ENCODE results near the gene NFIA. TPM values are rescaled to one million over a fixed set of nuclear protein-coding genes. Genes with fewer than 3 reads are reported as not detected.

Gene NFIA
- total RNA-seq, 1 experiment from 2014 or later: 38.6 TPM

- Mint-ChIP-seq H3K36me3 (ENCODE audit: insufficient read depth, unreplicated experiment) (no peaks in the 10 kb centered on the region), H3K4me3 (ENCODE audit: low read depth, unreplicated experiment) (no peak overlapping the region), H3K4me1 (ENCODE audit: low read depth, unreplicated experiment) (peaks cover 28% of the 10 kb centered on the region), H3K27ac (ENCODE audit: unreplicated experiment) (peak overlapping the region; percentile 65), H3K27me3 (ENCODE audit: unreplicated experiment) (no peaks in the 10 kb centered on the region), H3K9me3 (ENCODE audit: low read depth, unreplicated experiment) (no peaks in the 10 kb centered on the region)
- BruUV-seq (replicated peaks): no TSS peak
- no peak for DNase-seq
- intact Hi-C loops (cut with micrococcal nuclease; ENCODE audit: unreplicated experiment): no loop called here
- TF ChIP-seq, protein P1, sequence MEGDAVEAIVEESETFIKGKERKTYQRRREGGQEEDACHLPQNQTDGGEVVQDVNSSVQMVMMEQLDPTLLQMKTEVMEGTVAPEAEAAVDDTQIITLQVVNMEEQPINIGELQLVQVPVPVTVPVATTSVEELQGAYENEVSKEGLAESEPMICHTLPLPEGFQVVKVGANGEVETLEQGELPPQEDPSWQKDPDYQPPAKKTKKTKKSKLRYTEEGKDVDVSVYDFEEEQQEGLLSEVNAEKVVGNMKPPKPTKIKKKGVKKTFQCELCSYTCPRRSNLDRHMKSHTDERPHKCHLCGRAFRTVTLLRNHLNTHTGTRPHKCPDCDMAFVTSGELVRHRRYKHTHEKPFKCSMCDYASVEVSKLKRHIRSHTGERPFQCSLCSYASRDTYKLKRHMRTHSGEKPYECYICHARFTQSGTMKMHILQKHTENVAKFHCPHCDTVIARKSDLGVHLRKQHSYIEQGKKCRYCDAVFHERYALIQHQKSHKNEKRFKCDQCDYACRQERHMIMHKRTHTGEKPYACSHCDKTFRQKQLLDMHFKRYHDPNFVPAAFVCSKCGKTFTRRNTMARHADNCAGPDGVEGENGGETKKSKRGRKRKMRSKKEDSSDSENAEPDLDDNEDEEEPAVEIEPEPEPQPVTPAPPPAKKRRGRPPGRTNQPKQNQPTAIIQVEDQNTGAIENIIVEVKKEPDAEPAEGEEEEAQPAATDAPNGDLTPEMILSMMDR (IDR thresholded peaks at IDR 0.05; ENCODE audit: unreplicated experiment): no peak
- CTCF ChIA-PET: interaction anchor here (0.6 to 1.3 kb wide), 3 partner anchors 12 to 160 kb away, joined by 4 to 11 read pairs (median 5); no protein-coding TSS in a partner anchor
Observed at GRCh38 chr1:61169634-61170033, 87.3 kb downstream of the NFIA start.

DNA sequence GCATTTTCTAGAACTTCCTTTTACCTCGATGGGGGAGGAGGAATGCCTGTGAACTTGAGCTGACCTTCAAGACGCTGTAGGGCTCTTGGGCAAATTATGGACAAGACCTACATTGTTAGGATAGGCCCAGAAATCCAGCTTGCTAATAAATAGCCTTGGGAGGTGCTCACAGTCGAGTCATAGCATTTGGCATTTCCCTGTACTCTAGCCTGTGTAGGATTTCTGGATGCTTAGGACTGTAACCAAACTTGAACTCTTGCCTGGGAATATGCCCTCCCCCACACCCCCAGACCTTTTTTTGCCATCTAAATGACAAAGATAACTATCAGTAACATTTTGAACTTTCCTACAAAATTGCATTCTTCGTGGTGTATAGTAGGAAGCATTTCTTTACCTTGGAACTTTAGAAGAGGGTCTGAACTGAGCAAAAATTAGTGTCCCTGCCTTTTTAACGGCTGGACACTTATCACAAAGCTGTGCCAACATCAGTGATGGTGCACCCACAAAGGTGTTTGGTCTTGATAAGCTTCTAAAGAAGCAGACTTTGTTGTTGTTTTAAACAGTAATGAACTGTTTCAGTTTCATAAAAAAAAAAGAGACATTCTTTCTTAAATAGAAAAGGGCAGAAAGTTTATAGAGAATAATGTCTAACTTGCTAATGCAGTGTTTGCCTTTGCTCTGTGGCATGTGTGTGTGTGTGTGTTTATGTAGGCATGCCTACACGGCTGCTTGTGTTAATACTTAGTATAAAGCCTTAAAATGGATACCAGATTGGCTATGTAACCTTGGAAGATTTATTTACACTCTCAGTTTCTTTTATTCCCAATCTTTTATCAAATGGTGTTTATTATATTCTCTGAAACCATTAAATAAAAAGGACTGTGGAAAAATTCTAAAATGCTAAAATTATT lies 88.2 kb downstream of the NFIA start:
- H3K4me1 Mint-ChIP-seq (ENCODE audit: low read depth, unreplicated experiment): peaks cover 28% of the 10 kb centered on the region

DNA sequence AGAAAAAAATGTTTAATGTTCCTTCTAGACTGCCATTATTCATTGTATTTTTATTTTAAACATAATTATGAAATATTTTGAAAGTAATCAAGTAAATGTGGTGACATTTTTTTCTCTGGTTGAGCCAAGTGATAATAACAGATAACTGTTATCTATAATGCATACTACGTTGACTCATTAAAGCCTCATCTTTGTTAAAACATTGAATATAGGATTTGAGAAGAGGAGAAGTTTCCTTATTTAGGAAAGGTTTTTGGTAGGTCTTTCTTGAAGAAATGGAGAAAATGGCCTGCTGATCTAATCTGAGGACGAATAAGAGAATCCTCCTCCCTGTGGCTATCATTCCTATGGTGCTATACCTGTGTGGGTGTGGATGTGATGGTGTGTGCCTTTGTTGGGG lies 89.0 kb downstream of the NFIA start:
- H3K9me3 Mint-ChIP-seq (ENCODE audit: low read depth, unreplicated experiment): no peaks in the 10 kb centered on the region
- H3K36me3 Mint-ChIP-seq (ENCODE audit: insufficient read depth, unreplicated experiment): no peaks in the 10 kb centered on the region
- H3K27ac Mint-ChIP-seq (ENCODE audit: unreplicated experiment): no peak overlapping the region
- intact Hi-C loops (cut with micrococcal nuclease; ENCODE audit: unreplicated experiment): no loop called here
- peaks cover 28% of the 10 kb centered on the region for H3K4me1 Mint-ChIP-seq (ENCODE audit: low read depth, unreplicated experiment)
- BruUV-seq (replicated peaks): no TSS peak
- TF ChIP-seq, protein P1 (IDR thresholded peaks at IDR 0.05; ENCODE audit: unreplicated experiment): no peak
- H3K4me3 Mint-ChIP-seq (ENCODE audit: low read depth, unreplicated experiment): no peak overlapping the region
- no peak for DNase-seq
- CTCF ChIA-PET: no interaction called here
- H3K27me3 Mint-ChIP-seq (ENCODE audit: unreplicated experiment): no peaks in the 10 kb centered on the region

More for the DNA sequence above, 88.2 kb downstream of the NFIA start:
- Mint-ChIP-seq H3K9me3 (ENCODE audit: low read depth, unreplicated experiment) (no peaks in the 10 kb centered on the region), H3K36me3 (ENCODE audit: insufficient read depth, unreplicated experiment) (no peaks in the 10 kb centered on the region), H3K27ac (ENCODE audit: unreplicated experiment) (no peak overlapping the region), H3K4me3 (ENCODE audit: low read depth, unreplicated experiment) (no peak overlapping the region), H3K27me3 (ENCODE audit: unreplicated experiment) (no peaks in the 10 kb centered on the region)
- no TSS peak for BruUV-seq (replicated peaks)
- CTCF ChIA-PET: interaction anchor here (0.6 to 1.3 kb wide), 3 partner anchors 13 to 159 kb away, joined by 4 to 11 read pairs (median 5); no protein-coding TSS in a partner anchor
- TF ChIP-seq, protein P1 (IDR thresholded peaks at IDR 0.05; ENCODE audit: unreplicated experiment): no peak
- DNase-seq: peak; percentile 16
- intact Hi-C loops (cut with micrococcal nuclease; ENCODE audit: unreplicated experiment): no loop called here

DNA sequence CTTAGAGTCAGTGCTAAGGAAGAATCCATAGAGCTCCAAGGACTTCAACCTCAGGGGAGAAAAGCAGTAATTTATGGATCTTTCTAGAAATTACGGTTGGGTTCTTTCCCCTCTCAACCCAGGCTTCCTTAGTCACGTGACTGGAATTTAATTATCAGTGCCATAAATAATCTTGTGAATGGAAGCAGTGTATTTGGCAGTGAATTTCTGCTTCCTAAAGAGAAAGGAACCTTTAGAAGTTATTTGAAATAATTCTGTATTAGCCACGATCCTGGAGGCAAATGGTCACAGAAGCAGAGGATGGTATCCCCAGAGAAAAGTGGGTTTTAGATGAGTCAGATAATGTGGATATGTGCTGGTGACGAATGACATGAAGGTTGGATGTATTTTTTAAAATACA lies 89.6 kb downstream of the NFIA start:
- Mint-ChIP-seq H3K27me3 (ENCODE audit: unreplicated experiment) (no peaks in the 10 kb centered on the region), H3K4me3 (ENCODE audit: low read depth, unreplicated experiment) (no peak overlapping the region), H3K4me1 (ENCODE audit: low read depth, unreplicated experiment) (peaks cover 28% of the 10 kb centered on the region), H3K9me3 (ENCODE audit: low read depth, unreplicated experiment) (no peaks in the 10 kb centered on the region), H3K36me3 (ENCODE audit: insufficient read depth, unreplicated experiment) (no peaks in the 10 kb centered on the region), H3K27ac (ENCODE audit: unreplicated experiment) (no peak overlapping the region)
- TF ChIP-seq, protein P1 (IDR thresholded peaks at IDR 0.05; ENCODE audit: unreplicated experiment): no peak
- BruUV-seq (replicated peaks): no TSS peak
- no peak for DNase-seq
- intact Hi-C loops (cut with micrococcal nuclease; ENCODE audit: unreplicated experiment): no loop called here
- CTCF ChIA-PET: no interaction called here

Data from Calu3 (cell line).